Muscle layer of colon (tissue), 2 donors: Measurements from ENCODE around the gene TKTL2.
A peak's percentile ranks its signal among the peaks of the same experiment; 100 is the strongest.

Experiments used
- H3K27ac ChIP-seq: one replicate; pipeline ENCODE4 v1.7.0; 2013; ENCODE audit warnings: low read depth, mild to moderate bottlenecking, low read length, moderate library complexity
- H3K27me3 ChIP-seq, 2 donors: one replicate each; pipeline ENCODE4 v1.7.0; 2013; ENCODE audit warnings: low read length in 2 of 2, mild to moderate bottlenecking in 2 of 2; ENCODE audit not compliant: insufficient read depth in 2 of 2, control insufficient read depth in 1 of 2
- H3K36me3 ChIP-seq: one replicate; pipeline ENCODE4 v1.7.0; 2013; ENCODE audit warnings: mild to moderate bottlenecking, low read length; ENCODE audit not compliant: insufficient read depth
- H3K4me1 ChIP-seq: one replicate; pipeline ENCODE4 v1.7.0; 2013; ENCODE audit warnings: mild to moderate bottlenecking, low read length; ENCODE audit not compliant: insufficient read depth
- H3K4me3 ChIP-seq, 2 donors: one replicate each; pipeline ENCODE4 v1.7.0; 2013; ENCODE audit warnings: low read length in 2 of 2, low read depth in 1 of 2, mild to moderate bottlenecking in 1 of 2, moderate library complexity in 1 of 2
- H3K9ac ChIP-seq: one replicate; pipeline ENCODE4 v1.7.0; 2013; ENCODE audit warnings: low read length
- H3K9me3 ChIP-seq: one replicate; pipeline ENCODE4 v1.7.0; 2013; ENCODE audit warnings: mild to moderate bottlenecking, low read length
- donor health status: abdominal sarcoma.
- donor health status: Adenocarcinoma of cecum.

The TKTL2 gene, protein sequence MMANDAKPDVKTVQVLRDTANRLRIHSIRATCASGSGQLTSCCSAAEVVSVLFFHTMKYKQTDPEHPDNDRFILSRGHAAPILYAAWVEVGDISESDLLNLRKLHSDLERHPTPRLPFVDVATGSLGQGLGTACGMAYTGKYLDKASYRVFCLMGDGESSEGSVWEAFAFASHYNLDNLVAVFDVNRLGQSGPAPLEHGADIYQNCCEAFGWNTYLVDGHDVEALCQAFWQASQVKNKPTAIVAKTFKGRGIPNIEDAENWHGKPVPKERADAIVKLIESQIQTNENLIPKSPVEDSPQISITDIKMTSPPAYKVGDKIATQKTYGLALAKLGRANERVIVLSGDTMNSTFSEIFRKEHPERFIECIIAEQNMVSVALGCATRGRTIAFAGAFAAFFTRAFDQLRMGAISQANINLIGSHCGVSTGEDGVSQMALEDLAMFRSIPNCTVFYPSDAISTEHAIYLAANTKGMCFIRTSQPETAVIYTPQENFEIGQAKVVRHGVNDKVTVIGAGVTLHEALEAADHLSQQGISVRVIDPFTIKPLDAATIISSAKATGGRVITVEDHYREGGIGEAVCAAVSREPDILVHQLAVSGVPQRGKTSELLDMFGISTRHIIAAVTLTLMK

DNA sequence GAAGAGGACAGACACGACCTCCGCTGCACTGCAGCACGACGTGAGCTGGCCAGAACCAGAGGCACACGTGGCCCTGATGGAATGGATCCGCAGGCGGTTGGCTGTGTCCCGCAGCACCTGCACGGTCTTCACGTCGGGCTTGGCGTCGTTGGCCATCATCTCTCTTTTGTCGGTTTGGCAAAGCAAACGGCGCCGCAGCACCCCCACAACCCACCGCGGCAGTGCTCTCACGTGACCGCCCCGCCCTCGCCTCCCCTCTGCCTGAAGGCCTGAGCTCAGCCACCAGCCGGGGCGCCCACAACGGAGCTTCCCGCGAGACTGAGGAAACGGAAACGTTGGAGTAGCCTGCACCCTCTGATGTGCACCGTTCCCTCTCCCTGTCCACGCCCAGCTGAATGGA lies at the start of gene TKTL2:
Gene TKTL2 (minus strand): TSS at position 179 of the 400 bp plus-strand sequence. CDS start 20 bp downstream, at position 159.
- Histone ChIP-seq H3K4me1 (no peaks in the 10 kb centered on the region), H3K36me3 (no peaks in the 10 kb centered on the region), H3K4me3 (no peak within 1 kb of the TSS), H3K9me3 (no peaks in the 10 kb centered on the region), H3K9ac (no peak within 1 kb of the TSS), H3K27ac (no peak within 1 kb of the TSS), H3K27me3 (no peaks in the 10 kb centered on the region)

DNA sequence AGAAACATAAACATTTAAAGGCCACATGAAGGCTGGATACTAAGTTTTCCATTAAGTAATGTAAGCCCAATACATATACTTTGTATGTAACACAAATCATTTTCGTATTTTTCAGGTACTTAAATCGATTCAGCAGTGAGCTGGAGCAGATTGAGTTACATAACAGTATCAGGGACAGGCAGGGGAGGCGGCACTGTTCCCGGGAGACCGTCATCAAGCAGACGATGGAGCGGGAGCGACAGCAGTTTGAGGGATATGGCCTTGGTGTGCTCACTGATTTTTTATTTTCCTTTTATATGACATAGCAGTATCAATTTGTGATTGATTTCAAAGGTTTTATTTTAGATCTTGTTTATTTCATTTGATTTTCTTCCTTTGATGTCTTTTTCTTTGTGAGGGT lies 41.6 kb upstream of the TKTL2 start:
- Histone ChIP-seq H3K9me3 (no peaks in the 10 kb centered on the region), H3K4me1 (no peaks in the 10 kb centered on the region), H3K4me3 (no peak overlapping the region), H3K27ac (no peak overlapping the region), H3K27me3 (no peaks in the 10 kb centered on the region), H3K9ac (no peak overlapping the region), H3K36me3 (peaks cover 22% of the 10 kb centered on the region)

GRCh38 chr4:163505374-163505773 lies 31.8 kb upstream of the TKTL2 start:
- Histone ChIP-seq H3K36me3 (no peaks in the 10 kb centered on the region), H3K27me3 (no peaks in the 10 kb centered on the region), H3K9me3 (no peaks in the 10 kb centered on the region), H3K4me3 (no peak overlapping the region), H3K9ac (no peak overlapping the region), H3K27ac (no peak overlapping the region), H3K4me1 (peaks cover 9% of the 10 kb centered on the region)

DNA sequence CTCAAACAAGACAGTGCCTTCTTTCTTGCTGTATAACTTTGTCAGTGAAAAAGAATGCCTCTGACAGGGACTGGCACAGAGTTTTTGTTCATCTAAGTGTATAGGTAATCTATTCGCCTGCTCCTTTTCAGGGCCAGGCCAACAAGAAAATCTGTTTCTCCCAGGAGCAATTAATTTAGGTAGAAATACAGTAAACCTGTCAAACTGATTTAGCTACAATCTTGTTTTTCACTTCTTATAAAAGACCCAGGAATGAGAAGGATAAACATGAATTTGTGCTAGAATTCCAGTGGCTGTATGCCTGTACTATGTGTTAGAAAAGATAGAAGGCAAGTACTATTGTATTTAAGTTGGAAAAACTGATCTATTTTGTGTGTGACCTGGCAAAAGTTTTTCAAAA lies 27.0 kb upstream of the TKTL2 start:
- Histone ChIP-seq H3K27me3 (no peaks in the 10 kb centered on the region), H3K9ac (no peak overlapping the region)

DNA sequence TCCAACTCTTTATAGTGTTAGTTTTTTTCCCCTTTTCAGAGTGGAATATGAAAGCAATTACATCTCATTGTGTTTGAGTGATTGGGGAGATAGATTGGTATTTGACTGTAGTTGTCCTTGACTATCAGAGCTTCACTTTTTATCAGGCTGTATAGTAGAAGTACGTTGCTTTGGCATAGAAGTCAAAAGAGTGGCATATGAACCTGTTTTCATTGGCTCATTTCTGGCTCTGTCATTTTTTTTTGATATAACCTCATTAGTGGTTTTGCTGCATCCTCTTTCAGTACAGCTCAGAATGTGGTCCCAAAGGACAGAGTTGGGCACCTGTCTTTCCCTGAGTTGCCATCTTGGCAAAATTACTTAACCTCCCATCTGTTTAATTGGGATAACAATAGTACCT lies 22.3 kb upstream of the TKTL2 start:
- Histone ChIP-seq H3K4me3 (no peak overlapping the region), H3K36me3 (no peaks in the 10 kb centered on the region), H3K9ac (no peak overlapping the region), H3K9me3 (no peaks in the 10 kb centered on the region), H3K27me3 (no peaks in the 10 kb centered on the region), H3K27ac (no peak overlapping the region), H3K4me1 (peaks cover 2% of the 10 kb centered on the region)

More for the DNA sequence above, 27.0 kb upstream of the TKTL2 start:
- Histone ChIP-seq H3K36me3 (no peaks in the 10 kb centered on the region), H3K27ac (no peak overlapping the region), H3K4me1 (peaks cover 9% of the 10 kb centered on the region), H3K4me3 (no peak overlapping the region), H3K9me3 (no peaks in the 10 kb centered on the region)

- Histone ChIP-seq H3K4me1 (no peaks in the 10 kb centered on the region), H3K27ac (peak within 1 kb of the TSS; percentile 84), H3K4me3 (peak within 1 kb of the TSS; percentile 78 to 97), H3K9ac (peak within 1 kb of the TSS; percentile 86), H3K27me3 (no peaks in the 10 kb centered on the region), H3K9me3 (no peaks in the 10 kb centered on the region), H3K36me3 (no peaks in the 10 kb centered on the region)
Measured at GRCh38 chr4:163494360-163495241, 21.0 kb upstream of the TKTL2 start, which contains the start of gene TMA16. Gene TMA16 (plus strand): TSS chr4:163494690. CDS start chr4:163494802, 112 bp downstream.

GRCh38 chr4:163493643-163494359 lies 20.2 kb upstream of the TKTL2 start:
- no peaks in the 10 kb centered on the region for H3K4me1 ChIP-seq
- peak overlapping the region; percentile 78 to 97 for H3K4me3 ChIP-seq
- H3K9me3 ChIP-seq, result no peaks in the 10 kb centered on the region
- peak overlapping the region; percentile 84 for H3K27ac ChIP-seq
- H3K27me3 ChIP-seq, result no peaks in the 10 kb centered on the region
- peak overlapping the region; percentile 86 for H3K9ac ChIP-seq
- H3K36me3 ChIP-seq, result no peaks in the 10 kb centered on the region

DNA sequence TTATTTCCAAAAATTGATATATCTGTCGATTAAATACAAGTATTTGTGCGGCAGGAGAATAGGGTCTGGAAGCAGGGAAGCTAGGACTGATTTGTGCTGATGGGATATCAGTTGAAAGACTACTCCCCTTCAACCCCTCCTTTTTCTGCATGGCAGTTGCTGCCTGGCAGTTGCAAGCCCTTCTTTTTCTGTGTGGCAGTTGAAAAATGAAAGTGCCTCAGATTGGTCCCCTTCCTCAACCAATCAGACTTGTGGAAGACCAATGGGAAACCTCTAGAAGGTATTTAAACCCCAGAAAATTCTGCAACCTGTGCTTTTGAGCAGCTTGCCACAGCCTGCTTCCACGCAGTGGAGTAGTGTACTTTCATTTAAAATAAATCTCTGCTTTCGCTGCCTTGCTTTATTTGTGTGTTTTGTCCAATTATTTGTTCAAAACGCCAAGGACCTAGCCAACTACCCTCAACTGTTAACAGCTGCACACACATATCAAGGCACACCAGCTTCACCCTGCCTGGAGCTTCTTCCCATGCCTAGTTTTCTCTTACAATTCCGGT lies 19.5 kb upstream of the TKTL2 start:
- no peaks in the 10 kb centered on the region for H3K27me3 ChIP-seq
- H3K27ac ChIP-seq, result no peak overlapping the region
- no peaks in the 10 kb centered on the region for H3K36me3 ChIP-seq
- H3K4me1 ChIP-seq, result no peaks in the 10 kb centered on the region
- no peaks in the 10 kb centered on the region for H3K9me3 ChIP-seq
- H3K9ac ChIP-seq, result no peak overlapping the region
- H3K4me3 ChIP-seq, result no peak overlapping the region

- Histone ChIP-seq H3K4me1 (no peaks in the 10 kb centered on the region), H3K9me3 (no peaks in the 10 kb centered on the region), H3K27ac (no peak overlapping the region), H3K27me3 (no peaks in the 10 kb centered on the region), H3K4me3 (no peak overlapping the region), H3K36me3 (no peaks in the 10 kb centered on the region), H3K9ac (no peak overlapping the region)
Measured at GRCh38 chr4:163489929-163490328, 16.4 kb upstream of the TKTL2 start.

GRCh38 chr4:163486321-163486720 lies 12.8 kb upstream of the TKTL2 start:
- Histone ChIP-seq H3K9me3 (no peaks in the 10 kb centered on the region), H3K27ac (no peak overlapping the region), H3K4me3 (no peak overlapping the region), H3K36me3 (no peaks in the 10 kb centered on the region), H3K9ac (no peak overlapping the region), H3K27me3 (no peaks in the 10 kb centered on the region), H3K4me1 (no peaks in the 10 kb centered on the region)
